WTC11 (cell line): ENCODE data around the gene SMC3.

Source experiments
- ATF1 ChIP-seq: sonication (generic); formaldehyde crosslinking; IDR thresholded peaks from 2 replicates; pipeline ENCODE4 v1.8.1; 2023; ENCODE audit warnings: mild to moderate bottlenecking, moderate library complexity, missing genetic modification reagents
- CREB1 ChIP-seq: sonication (generic); formaldehyde crosslinking; IDR thresholded peaks from 2 replicates; pipeline ENCODE4 v1.8.0; 2023; ENCODE audit warnings: mild to moderate bottlenecking, missing genetic modification reagents
- ESRRA ChIP-seq: sonication (generic); formaldehyde crosslinking; IDR thresholded peaks from 2 replicates; pipeline ENCODE4 v1.8.1; 2022; ENCODE audit warnings: mild to moderate bottlenecking, missing genetic modification reagents, borderline replicate concordance
- ETV6 ChIP-seq: sonication (generic); formaldehyde crosslinking; IDR thresholded peaks from 2 replicates; pipeline ENCODE4 v1.8.1; 2022; ENCODE audit warnings: mild to moderate bottlenecking, missing genetic modification reagents
- JUN ChIP-seq: sonication (generic); formaldehyde crosslinking; IDR thresholded peaks from 2 replicates; pipeline ENCODE4 v1.8.0; 2023; ENCODE audit warnings: mild to moderate bottlenecking, missing genetic modification reagents
- NR2C2 ChIP-seq: sonication (generic); formaldehyde crosslinking; IDR thresholded peaks from 2 replicates; pipeline ENCODE4 v1.8.0; 2022; ENCODE audit warnings: mild to moderate bottlenecking, missing genetic modification reagents
- PRDM15 ChIP-seq: sonication (generic); formaldehyde crosslinking; IDR thresholded peaks from 2 replicates; pipeline ENCODE4 v1.8.0; 2022; ENCODE audit warnings: missing genetic modification reagents
- SOX15 ChIP-seq: fragments of 250-450 bp; sonication (Bioruptor Pico); IDR thresholded peaks from 2 replicates; pipeline ENCODE4 v1.9.0; 2021; ENCODE audit warnings: mild to moderate bottlenecking
- SP1 ChIP-seq: sonication (generic); formaldehyde crosslinking; conservative IDR thresholded peaks from 2 replicates; pipeline ENCODE4 v1.8.1; 2022; ENCODE audit warnings: missing genetic modification reagents
- TEAD4 ChIP-seq: sonication (generic); formaldehyde crosslinking; IDR thresholded peaks from 2 replicates; pipeline ENCODE4 v1.8.0; 2022; ENCODE audit warnings: mild to moderate bottlenecking, missing genetic modification reagents
- ZBTB21 ChIP-seq: sonication (generic); formaldehyde crosslinking; IDR thresholded peaks from 2 replicates; pipeline ENCODE4 v1.8.1; 2023; ENCODE audit warnings: mild to moderate bottlenecking, missing genetic modification reagents, borderline replicate concordance
- TF ChIP-seq, protein P1 (sequence below): fragments of 200-600 bp; IDR thresholded peaks from 2 replicates; pipeline ENCODE4 v1.8.0; 2022; ENCODE audit warnings: antibody characterized with exemption

- TF ChIP-seq, protein P1, sequence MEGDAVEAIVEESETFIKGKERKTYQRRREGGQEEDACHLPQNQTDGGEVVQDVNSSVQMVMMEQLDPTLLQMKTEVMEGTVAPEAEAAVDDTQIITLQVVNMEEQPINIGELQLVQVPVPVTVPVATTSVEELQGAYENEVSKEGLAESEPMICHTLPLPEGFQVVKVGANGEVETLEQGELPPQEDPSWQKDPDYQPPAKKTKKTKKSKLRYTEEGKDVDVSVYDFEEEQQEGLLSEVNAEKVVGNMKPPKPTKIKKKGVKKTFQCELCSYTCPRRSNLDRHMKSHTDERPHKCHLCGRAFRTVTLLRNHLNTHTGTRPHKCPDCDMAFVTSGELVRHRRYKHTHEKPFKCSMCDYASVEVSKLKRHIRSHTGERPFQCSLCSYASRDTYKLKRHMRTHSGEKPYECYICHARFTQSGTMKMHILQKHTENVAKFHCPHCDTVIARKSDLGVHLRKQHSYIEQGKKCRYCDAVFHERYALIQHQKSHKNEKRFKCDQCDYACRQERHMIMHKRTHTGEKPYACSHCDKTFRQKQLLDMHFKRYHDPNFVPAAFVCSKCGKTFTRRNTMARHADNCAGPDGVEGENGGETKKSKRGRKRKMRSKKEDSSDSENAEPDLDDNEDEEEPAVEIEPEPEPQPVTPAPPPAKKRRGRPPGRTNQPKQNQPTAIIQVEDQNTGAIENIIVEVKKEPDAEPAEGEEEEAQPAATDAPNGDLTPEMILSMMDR = no peak
- TF ChIP-seq CREB1 (CRISPR knock-in tag) = no peak
- no peak for TF ChIP-seq ETV6 (CRISPR knock-in tag)
- no peak for TF ChIP-seq ESRRA (CRISPR knock-in tag)
- no peak for TF ChIP-seq ZBTB21 (CRISPR knock-in tag)
- TF ChIP-seq TEAD4 (CRISPR knock-in tag) = no peak
- no peak for TF ChIP-seq SOX15 (CRISPR knock-in tag)
- no peak for TF ChIP-seq PRDM15 (CRISPR knock-in tag)
- TF ChIP-seq NR2C2 (CRISPR knock-in tag) = no peak
- TF ChIP-seq ATF1 (CRISPR knock-in tag) = no peak
- TF ChIP-seq JUN (CRISPR knock-in tag) = no peak
- no peak for TF ChIP-seq SP1
These were observed 45.1 kb downstream of the SMC3 start for GRCh38 chr10:110612629-110613028.
